Measurements from ENCODE around the gene HCN2. TPM values are rescaled to one million over a fixed set of nuclear protein-coding genes. Genes with fewer than 3 reads are reported as not detected.

HCN2 gene
- polyA plus RNA-seq, 1 donor from 2014 or later: 4.7 TPM

GRCh38 chr19:648904-649801, 59.5 kb downstream of the HCN2 start:
- Histone ChIP-seq H3K27ac (ENCODE audit: low read length) (no peak overlapping the region), H3K79me2 (replicated peaks; ENCODE audit: insufficient read depth, low read length) (peaks cover 11% of the 10 kb centered on the region), H4K20me1 (ENCODE audit: insufficient read depth) (no peaks in the 10 kb centered on the region)

DNA sequence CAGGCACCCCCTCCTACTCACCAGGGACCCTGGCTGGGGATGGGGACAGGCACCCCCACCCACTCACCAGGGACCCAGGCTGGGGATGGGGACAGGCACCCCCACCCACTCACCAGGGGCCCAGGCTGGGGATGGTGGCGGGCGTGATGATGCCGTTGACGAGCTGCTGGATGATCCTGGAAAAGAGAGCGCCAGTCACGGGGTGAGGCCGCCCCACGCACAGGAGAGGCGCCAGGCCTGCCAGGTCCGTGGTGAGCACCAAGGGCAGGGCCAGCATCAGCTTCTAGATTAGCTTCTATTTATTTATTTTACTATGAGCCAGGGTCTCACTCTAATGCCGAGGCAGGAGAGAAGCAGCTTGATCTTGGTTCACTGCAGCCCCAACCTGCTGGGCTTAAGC, 60.4 kb downstream of the HCN2 start:
- no peak overlapping the region for H3K4me3 ChIP-seq (ENCODE audit: low read length)
- no peaks in the 10 kb centered on the region for H3K9me2 ChIP-seq (ENCODE audit: insufficient read depth, low read length)
- H3K9ac ChIP-seq (ENCODE audit: low read length): no peak overlapping the region
- H4K20me1 ChIP-seq (ENCODE audit: insufficient read depth): no peaks in the 10 kb centered on the region
- no peaks in the 10 kb centered on the region for H3K27me3 ChIP-seq (ENCODE audit: insufficient read depth, low read depth, low read length)
- H3K9me3 ChIP-seq (ENCODE audit: low read length): no peaks in the 10 kb centered on the region
- peaks cover 17% of the 10 kb centered on the region for H3K79me2 ChIP-seq (replicated peaks; ENCODE audit: insufficient read depth, low read length)
- no peak overlapping the region for H2AFZ ChIP-seq (ENCODE audit: low read depth, low read length)
- H3K27ac ChIP-seq (ENCODE audit: low read length): no peak overlapping the region
- H3K36me3 ChIP-seq (ENCODE audit: insufficient read depth, low read length): no peaks in the 10 kb centered on the region
- no peak for TF ChIP-seq RAD21 (conservative IDR thresholded peaks at IDR 0.05)
- no peak for TF ChIP-seq POLR2AphosphoS5 (IDR thresholded peaks at IDR 0.05)
- TF ChIP-seq MXI1 (conservative IDR thresholded peaks at IDR 0.05; ENCODE audit: poor library complexity, severe bottlenecking): no peak
- no peak for TF ChIP-seq TAF1 (IDR thresholded peaks at IDR 0.05; ENCODE audit: low read depth)
- no peak for TF ChIP-seq SMC3 (conservative IDR thresholded peaks at IDR 0.05; ENCODE audit: poor library complexity)
- no peaks in the 10 kb centered on the region for H3F3A ChIP-seq (ENCODE audit: insufficient read depth, low read length, poor library complexity, severe bottlenecking)
- no peak overlapping the region for H3K4me2 ChIP-seq (ENCODE audit: low read length)

More at GRCh38 chr19:648904-649801, 59.5 kb downstream of the HCN2 start:
- TF ChIP-seq SMC3 (conservative IDR thresholded peaks at IDR 0.05; ENCODE audit: poor library complexity): no peak
- TF ChIP-seq EZH2 (IDR thresholded peaks at IDR 0.05; ENCODE audit: borderline replicate concordance, insufficient read depth, low read length, poor library complexity, severe bottlenecking): no peak
- no peak for TF ChIP-seq TAF1 (IDR thresholded peaks at IDR 0.05; ENCODE audit: low read depth)
- no peak for TF ChIP-seq POLR2AphosphoS5 (IDR thresholded peaks at IDR 0.05)
- TF ChIP-seq, protein P1, sequence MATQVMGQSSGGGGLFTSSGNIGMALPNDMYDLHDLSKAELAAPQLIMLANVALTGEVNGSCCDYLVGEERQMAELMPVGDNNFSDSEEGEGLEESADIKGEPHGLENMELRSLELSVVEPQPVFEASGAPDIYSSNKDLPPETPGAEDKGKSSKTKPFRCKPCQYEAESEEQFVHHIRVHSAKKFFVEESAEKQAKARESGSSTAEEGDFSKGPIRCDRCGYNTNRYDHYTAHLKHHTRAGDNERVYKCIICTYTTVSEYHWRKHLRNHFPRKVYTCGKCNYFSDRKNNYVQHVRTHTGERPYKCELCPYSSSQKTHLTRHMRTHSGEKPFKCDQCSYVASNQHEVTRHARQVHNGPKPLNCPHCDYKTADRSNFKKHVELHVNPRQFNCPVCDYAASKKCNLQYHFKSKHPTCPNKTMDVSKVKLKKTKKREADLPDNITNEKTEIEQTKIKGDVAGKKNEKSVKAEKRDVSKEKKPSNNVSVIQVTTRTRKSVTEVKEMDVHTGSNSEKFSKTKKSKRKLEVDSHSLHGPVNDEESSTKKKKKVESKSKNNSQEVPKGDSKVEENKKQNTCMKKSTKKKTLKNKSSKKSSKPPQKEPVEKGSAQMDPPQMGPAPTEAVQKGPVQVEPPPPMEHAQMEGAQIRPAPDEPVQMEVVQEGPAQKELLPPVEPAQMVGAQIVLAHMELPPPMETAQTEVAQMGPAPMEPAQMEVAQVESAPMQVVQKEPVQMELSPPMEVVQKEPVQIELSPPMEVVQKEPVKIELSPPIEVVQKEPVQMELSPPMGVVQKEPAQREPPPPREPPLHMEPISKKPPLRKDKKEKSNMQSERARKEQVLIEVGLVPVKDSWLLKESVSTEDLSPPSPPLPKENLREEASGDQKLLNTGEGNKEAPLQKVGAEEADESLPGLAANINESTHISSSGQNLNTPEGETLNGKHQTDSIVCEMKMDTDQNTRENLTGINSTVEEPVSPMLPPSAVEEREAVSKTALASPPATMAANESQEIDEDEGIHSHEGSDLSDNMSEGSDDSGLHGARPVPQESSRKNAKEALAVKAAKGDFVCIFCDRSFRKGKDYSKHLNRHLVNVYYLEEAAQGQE (IDR thresholded peaks at IDR 0.05; ENCODE audit: borderline replicate concordance): no peak
- no peak for TF ChIP-seq CTCF (IDR thresholded peaks at IDR 0.05; ENCODE audit: poor library complexity, severe bottlenecking)
- no peak for TF ChIP-seq EP300 (conservative IDR thresholded peaks at IDR 0.05; ENCODE audit: poor library complexity, severe bottlenecking)
- no peak for TF ChIP-seq RAD21 (conservative IDR thresholded peaks at IDR 0.05)
- no peaks in the 10 kb centered on the region for H3F3A ChIP-seq (ENCODE audit: insufficient read depth, low read length, poor library complexity, severe bottlenecking)
- no peaks in the 10 kb centered on the region for H3K9me3 ChIP-seq (ENCODE audit: low read length)
- H3K36me3 ChIP-seq (ENCODE audit: insufficient read depth, low read length): no peaks in the 10 kb centered on the region
- H3K9ac ChIP-seq (ENCODE audit: low read length): no peak overlapping the region
- H2AFZ ChIP-seq (ENCODE audit: low read depth, low read length): no peak overlapping the region
- no peak overlapping the region for H3K4me3 ChIP-seq (ENCODE audit: low read length)
- no peaks in the 10 kb centered on the region for H3K27me3 ChIP-seq (ENCODE audit: insufficient read depth, low read depth, low read length)
- no peak overlapping the region for H3K4me2 ChIP-seq (ENCODE audit: low read length)
- no peaks in the 10 kb centered on the region for H3K9me2 ChIP-seq (ENCODE audit: insufficient read depth, low read length)

All from neural cell (in vitro differentiated cells).